Natural killer cell (primary cell): Measurements from ENCODE around the gene SLC25A47. TPM values are rescaled to one million over a fixed set of nuclear protein-coding genes. Genes with fewer than 3 reads are reported as not detected.
A peak's percentile ranks its signal among the peaks of the same experiment; 100 is the strongest.

Source experiments
- ATAC-seq, 3 donors: fragments of 150-1000 bp in 2 of 3; fragments of 200-7000 bp in 1 of 3; cut with Tn5 transposase; 1 replicate in 1 of 3; 2 replicates in 2 of 3; pipeline ENCODE4 v1.10.0; 2021; ENCODE audit warnings: mild to moderate bottlenecking in 2 of 3, moderate library complexity in 2 of 3
- DNase-seq, 2 donors: peaks; one replicate each; pipeline versions ENCODE4 v3.0.0 to v3.0.0-alpha.2; 2013 to 2021; ENCODE audit warnings: mixed read lengths in 1 of 2
- H3K27ac ChIP-seq: one replicate; pipeline ENCODE4 v1.5.1; 2013; ENCODE audit warnings: mild to moderate bottlenecking, low read length
- H3K27me3 ChIP-seq: one replicate; pipeline ENCODE4 v1.6.1; 2013; ENCODE audit warnings: low read length; ENCODE audit not compliant: control insufficient read depth, insufficient read depth
- H3K36me3 ChIP-seq: one replicate; pipeline ENCODE4 v1.6.1; 2013; ENCODE audit warnings: low read length; ENCODE audit not compliant: control insufficient read depth, insufficient read depth
- H3K4me1 ChIP-seq: one replicate; pipeline ENCODE4 v1.6.1; 2013; ENCODE audit warnings: low read length; ENCODE audit not compliant: control insufficient read depth, insufficient read depth
- H3K4me3 ChIP-seq: one replicate; pipeline ENCODE4 v1.5.1; 2013; ENCODE audit warnings: low read length
- H3K9me3 ChIP-seq: one replicate; pipeline ENCODE4 v1.6.1; 2013; ENCODE audit warnings: low read length; ENCODE audit not compliant: control insufficient read depth, insufficient read depth
- H3K27ac Mint-ChIP-seq, 2 donors: one replicate each; pipeline ENCODE4 v1.8.0; 2022; ENCODE audit warnings: mild to moderate bottlenecking in 2 of 2, mixed read lengths in 2 of 2, moderate library complexity in 1 of 2
- H3K27me3 Mint-ChIP-seq, 2 donors: one replicate each; pipeline ENCODE4 v1.8.0; 2022; ENCODE audit warnings: low read depth in 2 of 2, mixed read lengths in 2 of 2
- H3K36me3 Mint-ChIP-seq: one replicate; pipeline ENCODE4 v1.8.0; 2022; ENCODE audit warnings: mixed read lengths
- H3K4me1 Mint-ChIP-seq, 2 donors: one replicate each; pipeline ENCODE4 v1.8.0; 2022; ENCODE audit warnings: mixed read lengths in 2 of 2
- H3K4me3 Mint-ChIP-seq: one replicate; pipeline ENCODE4 v1.8.0; 2022; ENCODE audit warnings: mild to moderate bottlenecking, moderate library complexity, mixed read lengths
- H3K9me3 Mint-ChIP-seq, 2 donors: one replicate each; pipeline ENCODE4 v1.8.0; 2022; ENCODE audit warnings: mixed read lengths in 2 of 2
- CTCF ChIP-seq: fragments of 200-600 bp; IDR thresholded peaks from one replicate; pipeline ENCODE4 v1.8.0; 2022; ENCODE audit warnings: antibody characterized with exemption
- WGBS: methylation state at CpG from one replicate; pipeline ENCODE4 v1.1.7; 2013; ENCODE audit warnings: missing lambda C conversion rate; ENCODE audit not compliant: insufficient coverage; 5-methylcytosine and 5-hydroxymethylcytosine counted together
- intact Hi-C: fragments of 100-400 bp; cut with micrococcal nuclease; formaldehyde crosslinking; loops from one replicate; pipeline ENCODE4 v1.14.2; 2022
- total RNA-seq, 4 donors: library from RNA; stranded (reverse); fragments of 120-200 nt in 1 of 4; gene quantifications; one replicate each; pipeline versions ENCODE4 v1.2.3 to v1.2.4, GENCODE V29; 2013 to 2022

Gene SLC25A47
- total RNA-seq, 3 donors from 2014 or later (not counting 1 experiment from before 2014, with no cell fraction given): 0.20 TPM; not detected in 2

GRCh38 chr14:100317912-100318808, 5.0 kb upstream of the SLC25A47 start:
- ATAC-seq (peak; percentile 93 to 99 (median 98)), DNase-seq (peak; percentile 68 to 82)
- Mint-ChIP-seq H3K27me3 (peaks cover 0 to 5% of the 10 kb centered on the region in 2 donors), H3K27ac (peak overlapping the region in 1 of 2 donors; percentile 35), H3K4me1 (peaks cover 0 to 2% of the 10 kb centered on the region in 2 donors), H3K36me3 (no peaks in the 10 kb centered on the region), H3K4me3 (peak overlapping the region; percentile 81), H3K9me3 (no peaks in the 10 kb centered on the region)
- Histone ChIP-seq H3K9me3 (no peaks in the 10 kb centered on the region), H3K4me1 (peaks cover 13% of the 10 kb centered on the region), H3K36me3 (no peaks in the 10 kb centered on the region), H3K4me3 (peak overlapping the region; percentile 40), H3K27me3 (no peaks in the 10 kb centered on the region), H3K27ac (peak overlapping the region; percentile 17)
- intact Hi-C loops: no loop called here
- TF ChIP-seq CTCF: peak; percentile 86
- WGBS: 30% methylated on average over 40 of the region's 40 CpGs

GRCh38 chr14:100320157-100320856, 2.8 kb upstream of the SLC25A47 start:
- no peak overlapping the region for H3K4me3 Mint-ChIP-seq
- H3K4me3 ChIP-seq: no peak overlapping the region
- H3K9me3 Mint-ChIP-seq: no peaks in the 10 kb centered on the region
- H3K4me1 ChIP-seq: peaks cover 11% of the 10 kb centered on the region
- no peak overlapping the region for H3K27ac ChIP-seq
- H3K27me3 Mint-ChIP-seq: peaks cover 0 to 5% of the 10 kb centered on the region in 2 donors
- H3K4me1 Mint-ChIP-seq: no peaks in the 10 kb centered on the region
- no peaks in the 10 kb centered on the region for H3K36me3 Mint-ChIP-seq
- no peak for TF ChIP-seq CTCF
- no peaks in the 10 kb centered on the region for H3K27me3 ChIP-seq
- intact Hi-C loops: no loop called here
- ATAC-seq: no peak
- H3K36me3 ChIP-seq: no peaks in the 10 kb centered on the region
- DNase-seq: no peak
- no peaks in the 10 kb centered on the region for H3K9me3 ChIP-seq
- 94% methylated on average over 12 of the region's 12 CpGs for WGBS
- no peak overlapping the region for H3K27ac Mint-ChIP-seq

- intact Hi-C loops: no loop called here
- peaks cover 11% of the 10 kb centered on the region for H3K4me1 ChIP-seq
- no peaks in the 10 kb centered on the region for H3K27me3 ChIP-seq
- ATAC-seq: no peak
- H3K9me3 ChIP-seq: no peaks in the 10 kb centered on the region
- no peaks in the 10 kb centered on the region for H3K36me3 ChIP-seq
- no peak for TF ChIP-seq CTCF
- H3K4me3 ChIP-seq: no peak overlapping the region
- H3K4me1 Mint-ChIP-seq: no peaks in the 10 kb centered on the region
- H3K4me3 Mint-ChIP-seq: no peak overlapping the region
- H3K9me3 Mint-ChIP-seq: no peaks in the 10 kb centered on the region
- DNase-seq: no peak
- no peak overlapping the region for H3K27ac Mint-ChIP-seq
- no peak overlapping the region for H3K27ac ChIP-seq
- WGBS: 88% methylated on average over 9 of the region's 9 CpGs
- no peaks in the 10 kb centered on the region for H3K36me3 Mint-ChIP-seq
- H3K27me3 Mint-ChIP-seq: peaks cover 0 to 5% of the 10 kb centered on the region in 2 donors
Observed at GRCh38 chr14:100321473-100322137, 1.5 kb upstream of the SLC25A47 start.
